H1 (cell line): ENCODE data around the gene ATG7. TPM values are rescaled to one million over a fixed set of nuclear protein-coding genes. Genes with fewer than 3 reads are reported as not detected.

Experiments used
- CTCF ChIA-PET: fragments of 300-600 bp; sonication (Branson Sonifier 250); formaldehyde crosslinking; loops from one replicate; lab custom pipeline; 2021; ENCODE audit not compliant: partially characterized antibody; lab: Charles Lee
- POLR2A ChIA-PET: fragments of 300-600 bp; sonication (Branson Sonifier 250); formaldehyde crosslinking; loops from one replicate; lab custom pipeline; 2021; ENCODE audit warnings: inconsistent platforms; ENCODE audit not compliant: partially characterized antibody; lab: Charles Lee
- DNase-seq, 2 experiments: peaks; one replicate each; pipeline versions ENCODE4 v3.0.0 to v3.0.0-alpha.2; 2010 to 2022; ENCODE audit warnings: low spot score in 2 of 2, low read depth in 1 of 2, mixed read lengths in 1 of 2
- FAIRE-seq: peaks from 2 replicates; lab custom pipeline; 2011; peaks lifted over from hg19 to GRCh38; lab: Jason Lieb, UNC
- H2AFZ ChIP-seq: 2 replicates; pipeline ENCODE4 v1.8.1; 2012; ENCODE audit warnings: low read length, inconsistent platforms
- H2AK5ac ChIP-seq: 2 replicates; pipeline ENCODE4 v1.6.1; 2013; ENCODE audit warnings: low read depth, low read length
- H2BK120ac ChIP-seq: replicated peaks from 2 replicates; pipeline ENCODE3; 2013; ENCODE audit warnings: low read depth, low read length, inconsistent platforms
- H2BK12ac ChIP-seq: 2 replicates; pipeline ENCODE4 v1.6.1; 2013; ENCODE audit warnings: low read depth, low read length
- H2BK15ac ChIP-seq: 2 replicates; pipeline ENCODE4 v1.6.1; 2013; ENCODE audit warnings: low read length
- H2BK20ac ChIP-seq: 2 replicates; pipeline ENCODE4 v1.6.1; 2013; ENCODE audit warnings: low read length
- H2BK5ac ChIP-seq: 2 replicates; pipeline ENCODE4 v1.6.1; 2013; ENCODE audit warnings: low read depth, low read length
- H3K14ac ChIP-seq: 2 replicates; pipeline ENCODE4 v1.6.1; 2013; ENCODE audit warnings: inconsistent platforms; ENCODE audit not compliant: insufficient read length
- H3K18ac ChIP-seq: 2 replicates; pipeline ENCODE4 v1.6.1; 2013; ENCODE audit warnings: low read length; ENCODE audit errors: extremely low read depth
- H3K23ac ChIP-seq: 2 replicates; pipeline ENCODE4 v1.6.1; 2013; ENCODE audit warnings: inconsistent platforms; ENCODE audit not compliant: insufficient read length
- H3K23me2 ChIP-seq: 2 replicates; pipeline ENCODE4 v1.6.1; 2013; ENCODE audit warnings: low read depth, low read length
- H3K27ac ChIP-seq: 2 replicates; pipeline ENCODE4 v1.6.1; 2011; ENCODE audit warnings: low read depth, low read length, inconsistent platforms
- H3K27me3 ChIP-seq, 4 experiments: replicated peaks in 1 of 4; 1 replicate in 1 of 4; 2 replicates in 3 of 4; pipeline versions ENCODE4 v1.6.1 to v1.8.1; 2011 to 2013; ENCODE audit warnings: low read length in 3 of 4, mild to moderate bottlenecking in 3 of 4, inconsistent platforms in 2 of 4, mixed read lengths in 2 of 4, moderate library complexity in 1 of 4; ENCODE audit not compliant: control insufficient read depth in 3 of 4, insufficient read depth in 3 of 4; ENCODE audit errors: extremely low read depth in 1 of 4
- H3K36me3 ChIP-seq, 4 experiments: 2 replicates each; pipeline versions ENCODE4 v1.6.1 to v1.8.1; 2011 to 2013; ENCODE audit warnings: mild to moderate bottlenecking in 4 of 4, low read length in 3 of 4, moderate library complexity in 2 of 4, control low read depth in 1 of 4, inconsistent platforms in 1 of 4; ENCODE audit not compliant: insufficient read depth in 4 of 4, control insufficient read depth in 2 of 4
- H3K4ac ChIP-seq: replicated peaks from 2 replicates; pipeline ENCODE3; 2013; ENCODE audit warnings: low read length, low read depth, mixed read lengths, inconsistent platforms; ENCODE audit not compliant: insufficient read length
- H3K4me1 ChIP-seq, 4 experiments: replicated peaks in 1 of 4; 1 replicate in 1 of 4; 2 replicates in 3 of 4; pipeline versions ENCODE4 v1.6.1 to v1.8.1; 2011 to 2013; ENCODE audit warnings: low read length in 3 of 4, inconsistent platforms in 2 of 4, mixed read lengths in 1 of 4; ENCODE audit not compliant: insufficient read depth in 4 of 4, control insufficient read depth in 3 of 4
- H3K4me2 ChIP-seq, 2 experiments: 2 replicates each; pipeline versions ENCODE4 v1.6.1 to v1.8.1; 2011 to 2013; ENCODE audit warnings: low read depth in 2 of 2, low read length in 2 of 2, control low read depth in 1 of 2, inconsistent platforms in 1 of 2, mild to moderate bottlenecking in 1 of 2; ENCODE audit not compliant: insufficient read depth in 1 of 2
- H3K4me3 ChIP-seq, 4 experiments: fragments of 200-600, 300-600 bp in 1 of 4; sonication (generic), shearing (Covaris generic), sonication (Bioruptor Twin) in 1 of 4; 2 replicates each; pipeline versions ENCODE4 v1.5.1 to v1.8.1; 2011 to 2016; ENCODE audit warnings: low read length in 4 of 4, low read depth in 3 of 4, control low read depth in 2 of 4, inconsistent platforms in 2 of 4, mild to moderate bottlenecking in 2 of 4, mixed read lengths in 1 of 4, moderate library complexity in 1 of 4; ENCODE audit not compliant: insufficient read depth in 2 of 4; ENCODE audit errors: extremely low read depth in 1 of 4
- H3K56ac ChIP-seq: replicated peaks from 2 replicates; pipeline ENCODE3; 2013; ENCODE audit warnings: low read depth, mild to moderate bottlenecking, mixed read lengths, low read length, inconsistent platforms; ENCODE audit not compliant: insufficient read length
- H3K79me1 ChIP-seq: 2 replicates; pipeline ENCODE4 v1.6.1; 2013; ENCODE audit warnings: low read depth, low read length, control low read depth
- H3K79me2 ChIP-seq, 2 experiments: 2 replicates each; pipeline versions ENCODE4 v1.6.1 to v1.8.1; 2012 to 2013; ENCODE audit warnings: low read length in 2 of 2, mild to moderate bottlenecking in 2 of 2, inconsistent platforms in 1 of 2; ENCODE audit not compliant: insufficient read depth in 2 of 2, control insufficient read depth in 1 of 2
- H3K9ac ChIP-seq, 4 experiments: replicated peaks in 1 of 4; 1 replicate in 1 of 4; 2 replicates in 3 of 4; pipeline versions ENCODE4 v1.6.1 to v1.8.1; 2011 to 2013; ENCODE audit warnings: low read depth in 3 of 4, low read length in 3 of 4, control low read depth in 2 of 4, mild to moderate bottlenecking in 2 of 4, moderate library complexity in 2 of 4, inconsistent platforms in 1 of 4; ENCODE audit errors: extremely low read depth in 1 of 4
- H3K9me3 ChIP-seq, 2 experiments: 2 replicates each; pipeline versions ENCODE4 v1.6.1 to v1.8.1; 2012 to 2013; ENCODE audit warnings: mild to moderate bottlenecking in 2 of 2, moderate library complexity in 2 of 2, control low read depth in 1 of 2, inconsistent platforms in 1 of 2, low read depth in 1 of 2, low read length in 1 of 2, mixed read lengths in 1 of 2; ENCODE audit not compliant: insufficient read depth in 2 of 2
- H4K20me1 ChIP-seq, 2 experiments: replicated peaks in 1 of 2; 2 replicates each; pipeline versions ENCODE3 to v1.8.1; 2011 to 2013; ENCODE audit warnings: inconsistent platforms in 2 of 2, low read length in 2 of 2, mild to moderate bottlenecking in 1 of 2; ENCODE audit not compliant: insufficient read depth in 2 of 2, control insufficient read depth in 1 of 2
- H4K5ac ChIP-seq: 2 replicates; pipeline ENCODE4 v1.6.1; 2013; ENCODE audit warnings: low read length, low read depth, mixed read lengths, inconsistent platforms; ENCODE audit not compliant: insufficient read length
- H4K8ac ChIP-seq: 2 replicates; pipeline ENCODE4 v1.8.0; 2013; ENCODE audit warnings: mild to moderate bottlenecking, moderate library complexity, low read length, inconsistent platforms; ENCODE audit not compliant: insufficient read depth; ENCODE audit errors: extremely low read depth
- H4K91ac ChIP-seq: replicated peaks from 2 replicates; pipeline ENCODE3; 2013; ENCODE audit warnings: low read length, mixed read lengths, inconsistent platforms; ENCODE audit not compliant: insufficient read length
- ATF3 ChIP-seq: IDR thresholded peaks from 2 replicates; pipeline ENCODE4 v1.6.1; 2011; ENCODE audit warnings: low read depth, mild to moderate bottlenecking, low read length; ENCODE audit not compliant: insufficient read depth
- BCL11A ChIP-seq, 2 experiments: IDR thresholded peaks; one replicate each; pipeline ENCODE4 v1.6.1; 2011; ENCODE audit warnings: low read depth in 2 of 2, low read length in 2 of 2, mild to moderate bottlenecking in 2 of 2
- CBX8 ChIP-seq: fragments of 300-800, 300-1000 bp; sonication (generic); IDR thresholded peaks from 2 replicates; pipeline ENCODE4 v1.7.1; 2016; ENCODE audit warnings: low read depth, low read length, borderline replicate concordance
- CHD1 ChIP-seq: IDR thresholded peaks from 2 replicates; pipeline ENCODE4 v1.6.1; 2012; ENCODE audit warnings: low read depth, low read length, improper control_type of control experiment
- CHD2 ChIP-seq: IDR thresholded peaks from 2 replicates; pipeline ENCODE4 v1.6.1; 2012; ENCODE audit warnings: low read length, improper control_type of control experiment
- HDAC2 ChIP-seq, 2 experiments: fragments of 300-600 bp in 1 of 2; sonication (generic) in 1 of 2; IDR thresholded peaks; 2 replicates each; pipeline ENCODE4 v1.6.1; 2011 to 2012; ENCODE audit warnings: low read depth in 2 of 2, low read length in 2 of 2, mild to moderate bottlenecking in 2 of 2, moderate library complexity in 2 of 2, borderline replicate concordance in 1 of 2, inconsistent platforms in 1 of 2
- JUND ChIP-seq: IDR thresholded peaks from 2 replicates; pipeline ENCODE4 v1.6.1; 2011; ENCODE audit warnings: mild to moderate bottlenecking, improper control_type of control experiment, low read length
- MAFK ChIP-seq: IDR thresholded peaks from 2 replicates; pipeline ENCODE4 v1.6.1; 2012; ENCODE audit warnings: low read depth, mild to moderate bottlenecking, improper control_type of control experiment, low read length
- NANOG ChIP-seq: IDR thresholded peaks from 2 replicates; pipeline ENCODE4 v1.6.1; 2011; ENCODE audit warnings: low read length, low read depth, mild to moderate bottlenecking, inconsistent platforms; ENCODE audit not compliant: insufficient read depth, poor library complexity, severe bottlenecking
- RXRA ChIP-seq: IDR thresholded peaks from 2 replicates; pipeline ENCODE4 v1.6.1; 2011; ENCODE audit warnings: low read depth, mild to moderate bottlenecking, low read length, moderate library complexity; ENCODE audit not compliant: insufficient read depth
- SIRT6 ChIP-seq: IDR thresholded peaks from one replicate; pipeline ENCODE4 v1.7.1; 2012; ENCODE audit warnings: low read length, inconsistent platforms
- SP2 ChIP-seq: IDR thresholded peaks from 2 replicates; pipeline ENCODE4 v1.6.1; 2012; ENCODE audit warnings: mild to moderate bottlenecking, low read length, inconsistent platforms
- SUZ12 ChIP-seq: fragments of 200-600 bp; sonication (generic); IDR thresholded peaks from 2 replicates; pipeline ENCODE4 v1.6.1; 2012; ENCODE audit warnings: mild to moderate bottlenecking, inconsistent platforms, low read length, moderate library complexity, mixed read lengths
- ZNF274 ChIP-seq: IDR thresholded peaks from 2 replicates; pipeline ENCODE4 v1.7.0; 2012; ENCODE audit warnings: low read length, borderline replicate concordance; ENCODE audit errors: extremely low read depth
- polyA plus RNA-seq, 7 experiments: library from polyadenylated mRNA; depleted of rRNA in 3 of 7; stranded (reverse) in 5 of 7; unstranded in 2 of 7; fragments of >200 nt in 5 of 7; fragments of 200-250 nt in 2 of 7; gene quantifications; 1 replicate in 5 of 7; 2 replicates in 1 of 7; 4 replicates in 1 of 7; pipeline versions ENCODE4 v1.2.1 to v1.2.3, GENCODE V29; 2011 to 2013; ENCODE audit warnings: missing spikeins in 2 of 7, mixed read lengths in 2 of 7
- total RNA-seq: library from RNA; stranded (reverse); fragmentation: NEBNext Ultra II Directional; extraction: Animal tissue kit (Norgen Biotek cat#: 25700); gene quantifications from 2 replicates; pipeline ENCODE4 v1.2.1, GENCODE V29; 2021

ATG7 gene
- total and polyA plus RNA-seq, 2 of the 8 experiments (the other 6 are each of a cell fraction or from before 2014, with no cell fraction given), result 15.0 to 19.1 TPM

- Histone ChIP-seq H4K91ac (no peak overlapping the region), H2BK20ac (no peak overlapping the region), H3K79me1 (no peaks in the 10 kb centered on the region)
- no peak for TF ChIP-seq MAFK
- TF ChIP-seq NANOG, result no peak
- TF ChIP-seq CBX8, result no peak
- no peak for TF ChIP-seq BCL11A (IDR thresholded peaks at IDR 0.05; ENCODE audit: low read depth in 2 of 2, low read length in 2 of 2)
- no peak for TF ChIP-seq SIRT6
- TF ChIP-seq ZNF274, result no peak
- no peak for TF ChIP-seq RXRA
- TF ChIP-seq CHD2, result no peak
- TF ChIP-seq SP2, result no peak
- TF ChIP-seq SUZ12, result no peak
- no peak for TF ChIP-seq ATF3
- TF ChIP-seq HDAC2 (IDR thresholded peaks at IDR 0.05; ENCODE audit: borderline replicate concordance in 1 of 2, low read depth in 2 of 2, low read length in 2 of 2), result no peak
- no peak for TF ChIP-seq CHD1
- TF ChIP-seq JUND, result no peak
- TF ChIP-seq, all 59 proteins: peak for 0
- FAIRE-seq, result no peak
- no peak overlapping the region for H3K56ac ChIP-seq
- CTCF ChIA-PET, result no interaction called here
- H3K9ac ChIP-seq, result no peak overlapping the region
- no peak overlapping the region for H3K14ac ChIP-seq
- H2AK5ac ChIP-seq, result no peak overlapping the region
- no peak overlapping the region for H3K4me2 ChIP-seq
- DNase-seq, result no peak
- peaks cover 0 to 2% (median 0%) of the 10 kb centered on the region in 4 experiments; a peak in 1 of 7 replicates for H3K27me3 ChIP-seq
- H3K9me3 ChIP-seq, result no peaks in the 10 kb centered on the region
- H4K5ac ChIP-seq, result no peak overlapping the region
- H4K8ac ChIP-seq, result no peak overlapping the region
- H3K18ac ChIP-seq, result no peak overlapping the region
- H3K79me2 ChIP-seq, result no peaks in the 10 kb centered on the region
- H2AFZ ChIP-seq, result no peak overlapping the region
- no peak overlapping the region for H3K4me3 ChIP-seq
- H4K20me1 ChIP-seq, result no peaks in the 10 kb centered on the region
- no peak overlapping the region for H3K4ac ChIP-seq
- no peak overlapping the region for H3K27ac ChIP-seq
- H3K23me2 ChIP-seq, result no peaks in the 10 kb centered on the region
- H3K4me1 ChIP-seq, result no peaks in the 10 kb centered on the region
- H2BK120ac ChIP-seq, result no peak overlapping the region
- H3K36me3 ChIP-seq, result peaks cover 0 to 8% (median 6%) of the 10 kb centered on the region in 4 experiments; a peak in 7 of 8 replicates
- H2BK5ac ChIP-seq, result no peak overlapping the region
- POLR2A ChIA-PET, result no interaction called here
- H3K23ac ChIP-seq, result no peak overlapping the region
- H2BK15ac ChIP-seq, result no peak overlapping the region
- H2BK12ac ChIP-seq, result no peak overlapping the region
Observed at GRCh38 chr3:11302444-11302843, 30.2 kb downstream of the ATG7 start.
